Activated B cell treated with CpG ODN at 0.5 μM for 24 hours (primary cell): ENCODE measurements around the gene RHO. TPM values are rescaled to one million over a fixed set of nuclear protein-coding genes. Genes with fewer than 3 reads are reported as not detected.
"Not testable (repeated sequence)": the region's sequence is repeated elsewhere in the genome, so short reads cannot be mapped to it uniquely, and the experiment has no call there.

ENCODE experiments used
- ATAC-seq: fragments of 200-7000 bp; cut with Tn5 transposase; one replicate; pipeline ENCODE4 v1.10.0; 2021; ENCODE audit warnings: low read depth, mild to moderate bottlenecking, moderate library complexity
- CTCF ChIA-PET: fragments of 350-600 bp; sonication (Branson Sonifier 250); formaldehyde crosslinking; loops from one replicate; lab custom pipeline; 2021; ENCODE audit warnings: antibody characterized with exemption; lab: Charles Lee
- POLR2A ChIA-PET: fragments of 350-600 bp; sonication (Branson Sonifier 250); formaldehyde crosslinking; loops from one replicate; lab custom pipeline; 2021; ENCODE audit warnings: antibody characterized with exemption; lab: Charles Lee
- DNase-seq: peaks from one replicate; pipeline ENCODE4 v3.0.0; 2022
- H3K27ac Mint-ChIP-seq: one replicate; pipeline ENCODE4 v1.8.0; 2020; ENCODE audit warnings: mixed read lengths
- H3K27me3 Mint-ChIP-seq: one replicate; pipeline ENCODE4 v1.8.0; 2021; ENCODE audit warnings: mixed read lengths
- H3K36me3 Mint-ChIP-seq: one replicate; pipeline ENCODE4 v1.8.0; 2021; ENCODE audit warnings: low read depth, mixed read lengths
- H3K4me1 Mint-ChIP-seq: one replicate; pipeline ENCODE4 v1.8.0; 2021; ENCODE audit warnings: mixed read lengths
- H3K4me3 Mint-ChIP-seq: one replicate; pipeline ENCODE4 v1.8.0; 2020; ENCODE audit warnings: mild to moderate bottlenecking, mixed read lengths
- H3K9me3 Mint-ChIP-seq: one replicate; pipeline ENCODE4 v1.8.0; 2020; ENCODE audit warnings: mixed read lengths
- CTCF ChIP-seq: fragments of 200-600 bp; IDR thresholded peaks from one replicate; pipeline ENCODE4 v1.8.0; 2022; ENCODE audit warnings: antibody characterized with exemption, mild to moderate bottlenecking
- intact Hi-C: fragments of 100-400 bp; cut with micrococcal nuclease; formaldehyde crosslinking; loops from one replicate; pipeline ENCODE4 v1.15.1; 2024
- total RNA-seq: library from RNA; stranded (reverse); gene quantifications from 2 replicates; pipeline ENCODE4 v1.2.3, GENCODE V29; 2022

The RHO gene
- total RNA-seq, 1 donor from 2014 or later = not detected

- H3K36me3 Mint-ChIP-seq = peaks cover 24% of the 10 kb centered on the region
- H3K9me3 Mint-ChIP-seq = no peaks in the 10 kb centered on the region
- no peak overlapping the region for H3K27ac Mint-ChIP-seq
- intact Hi-C loops = no loop called here
- TF ChIP-seq CTCF = no peak
- POLR2A ChIA-PET = no interaction called here
- CTCF ChIA-PET = interaction anchor here (1.2 kb wide), 1 partner anchor 103 kb away, joined by 4 read pairs; no protein-coding TSS in a partner anchor
- H3K27me3 Mint-ChIP-seq = no peaks in the 10 kb centered on the region
- H3K4me3 Mint-ChIP-seq = no peak overlapping the region
- ATAC-seq = no peak
- H3K4me1 Mint-ChIP-seq = no peaks in the 10 kb centered on the region
- DNase-seq = no peak
These were observed 42.4 kb upstream of the RHO start for GRCh38 chr3:129485721-129486663.

- ATAC-seq (no peak), DNase-seq (no peak)
- intact Hi-C loops = no loop called here
- Mint-ChIP-seq H3K27me3 (no peaks in the 10 kb centered on the region), H3K9me3 (no peaks in the 10 kb centered on the region), H3K27ac (no peak overlapping the region), H3K4me3 (no peak overlapping the region), H3K4me1 (no peaks in the 10 kb centered on the region), H3K36me3 (peaks cover 19% of the 10 kb centered on the region)
- TF ChIP-seq CTCF = no peak
- ChIA-PET CTCF (interaction anchor here (1.2 kb wide), 1 partner anchor 103 kb away, joined by 4 read pairs; no protein-coding TSS in a partner anchor), POLR2A (no interaction called here)
These were observed 41.8 kb upstream of the RHO start for GRCh38 chr3:129486664-129487035.

GRCh38 chr3:129487183-129487867 is 41.1 kb upstream of the RHO start:
- Mint-ChIP-seq H3K9me3 (no peaks in the 10 kb centered on the region), H3K4me1 (no peaks in the 10 kb centered on the region), H3K36me3 (peaks cover 14% of the 10 kb centered on the region), H3K4me3 (no peak overlapping the region), H3K27me3 (no peaks in the 10 kb centered on the region), H3K27ac (no peak overlapping the region)
- intact Hi-C loops = no loop called here
- TF ChIP-seq CTCF = no peak
- no peak for DNase-seq
- ATAC-seq = no peak
- ChIA-PET POLR2A (no interaction called here), CTCF (interaction anchor here (1.2 kb wide), 1 partner anchor 104 kb away, joined by 4 read pairs; no protein-coding TSS in a partner anchor)

- H3K27ac Mint-ChIP-seq, intact Hi-C loops, H3K27me3 Mint-ChIP-seq, CTCF ChIA-PET, ATAC-seq, DNase-seq, H3K4me1 Mint-ChIP-seq, POLR2A ChIA-PET, H3K9me3 Mint-ChIP-seq, H3K4me3 Mint-ChIP-seq: not testable (repeated sequence)
- peaks cover 11% of the 10 kb centered on the region for H3K36me3 Mint-ChIP-seq
These were observed 40.5 kb upstream of the RHO start for GRCh38 chr3:129487868-129488335.

GRCh38 chr3:129489258-129489657 is 39.2 kb upstream of the RHO start:
- not testable (repeated sequence) for H3K27ac Mint-ChIP-seq, ATAC-seq

More at GRCh38 chr3:129489258-129489657, 39.2 kb upstream of the RHO start:
- H3K4me3 Mint-ChIP-seq, H3K4me1 Mint-ChIP-seq, H3K9me3 Mint-ChIP-seq, POLR2A ChIA-PET, intact Hi-C loops, H3K27me3 Mint-ChIP-seq, DNase-seq: not testable (repeated sequence)
- peaks cover 10% of the 10 kb centered on the region for H3K36me3 Mint-ChIP-seq
- CTCF ChIA-PET = interaction anchor here (1.5 to 1.9 kb wide), 7 partner anchors 9 to 442 kb away, joined by 5 to 32 read pairs (median 10); no protein-coding TSS in a partner anchor
